Stimulated activated CD8-positive, alpha-beta memory T cell treated with anti-CD3 and anti-CD28 coated beads, Interleukin-7, amount 100 ng/mL, for 4 hours (primary cell): Measurements from ENCODE around the gene DIMT1.

Source experiments
- DNase-seq, 2 donors: peaks; one replicate each; pipeline ENCODE4 v3.0.0-alpha.2; 2020; ENCODE audit warnings: low read depth in 2 of 2

Gene DIMT1

DNA sequence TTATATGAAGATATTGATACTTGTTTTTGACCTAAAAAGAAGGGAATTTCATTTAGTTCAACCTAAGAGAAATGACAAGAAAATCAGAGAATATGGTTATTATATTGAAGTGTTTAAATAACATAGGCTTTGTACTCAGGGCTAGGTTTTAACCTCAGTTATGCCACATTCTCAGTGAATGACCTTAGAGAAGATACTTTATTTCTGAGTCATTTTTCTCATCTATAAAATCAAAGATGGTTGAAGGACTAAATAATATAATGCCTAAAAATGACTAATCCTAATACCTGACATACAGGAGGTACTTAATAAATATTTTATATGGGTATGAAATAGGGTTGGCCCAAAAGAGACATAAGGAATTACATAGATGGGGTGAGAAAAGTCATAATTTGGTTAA lies 32.3 kb downstream of the DIMT1 start:
- DNase-seq, result no peak

DNA sequence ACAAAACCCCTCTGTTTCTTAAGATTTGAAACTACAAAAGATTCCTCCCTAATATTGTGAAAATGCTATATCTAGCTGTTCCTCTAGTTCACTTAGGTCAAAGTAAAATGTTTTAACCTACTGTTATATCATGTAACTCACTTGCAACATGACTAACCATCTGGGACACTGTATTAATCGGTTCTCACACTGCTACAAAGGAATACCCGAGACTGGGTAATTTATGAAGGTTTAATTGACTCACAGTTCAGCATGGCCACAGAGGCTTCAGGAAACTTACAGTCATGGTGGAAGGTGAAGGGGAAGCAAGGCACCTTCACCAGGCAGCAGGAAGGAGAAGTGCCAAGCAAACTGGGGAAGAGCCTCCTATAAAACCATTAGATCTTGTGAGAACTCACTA lies 34.7 kb downstream of the DIMT1 start:
- DNase-seq, result no peak

DNA sequence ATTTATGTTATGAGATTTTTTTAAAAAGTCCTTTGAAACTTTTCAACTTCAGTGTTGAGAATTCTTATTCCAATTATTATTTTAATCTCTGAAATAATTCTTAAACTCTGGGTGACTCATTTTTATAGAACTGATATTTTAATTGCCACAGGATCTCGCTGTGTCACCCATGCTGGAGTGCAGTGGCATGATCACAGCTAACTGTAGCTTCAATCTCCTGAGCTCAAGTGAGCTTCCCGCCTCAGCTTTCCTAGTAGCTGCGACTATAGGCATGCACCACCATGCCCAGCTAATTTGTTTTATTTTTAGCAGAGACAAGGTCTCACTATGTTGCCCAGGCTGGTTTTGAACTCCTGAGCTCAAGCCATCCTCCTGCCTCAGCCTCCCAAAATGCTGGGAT lies 41.0 kb downstream of the DIMT1 start:
- DNase-seq, result no peak

DNA sequence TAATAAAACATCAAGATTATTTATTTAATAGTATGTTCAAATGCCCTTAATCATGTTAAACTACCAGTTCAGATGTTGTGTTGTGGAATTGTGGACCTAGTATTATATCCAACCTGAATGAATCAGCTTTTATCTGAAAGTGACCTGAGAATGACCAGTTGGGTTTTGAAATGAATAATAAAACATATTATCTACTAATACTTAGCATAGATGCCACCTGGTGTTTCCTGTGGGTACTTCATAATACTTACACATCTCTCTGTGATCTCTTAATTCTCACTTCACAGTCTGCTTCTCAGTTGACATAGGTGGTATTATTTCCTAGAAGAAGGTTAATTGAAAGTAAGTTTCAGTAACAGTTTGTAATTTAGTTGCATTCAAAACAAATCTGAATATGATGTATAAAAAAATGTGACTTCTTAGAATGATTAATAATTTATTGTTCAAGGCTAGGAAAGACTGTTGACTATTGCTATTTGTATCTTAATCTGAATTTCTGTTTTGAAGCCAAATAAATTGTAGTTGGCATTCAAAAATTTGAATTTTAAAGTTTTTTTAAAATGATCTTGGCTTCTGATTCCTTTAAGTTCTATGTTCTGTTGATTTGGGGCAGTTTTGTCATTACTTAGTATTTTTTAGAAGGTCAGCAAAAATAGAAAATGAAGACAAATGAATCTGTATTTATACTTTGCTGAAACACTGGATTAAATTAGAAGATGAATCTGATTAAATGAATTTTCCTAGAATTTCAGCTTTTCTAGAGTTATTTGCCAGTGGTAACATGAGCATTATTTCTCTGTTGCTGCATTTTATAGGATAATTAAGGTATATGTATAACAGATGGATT lies 49.5 kb downstream of the DIMT1 start:
- DNase-seq, result no peak

DNA sequence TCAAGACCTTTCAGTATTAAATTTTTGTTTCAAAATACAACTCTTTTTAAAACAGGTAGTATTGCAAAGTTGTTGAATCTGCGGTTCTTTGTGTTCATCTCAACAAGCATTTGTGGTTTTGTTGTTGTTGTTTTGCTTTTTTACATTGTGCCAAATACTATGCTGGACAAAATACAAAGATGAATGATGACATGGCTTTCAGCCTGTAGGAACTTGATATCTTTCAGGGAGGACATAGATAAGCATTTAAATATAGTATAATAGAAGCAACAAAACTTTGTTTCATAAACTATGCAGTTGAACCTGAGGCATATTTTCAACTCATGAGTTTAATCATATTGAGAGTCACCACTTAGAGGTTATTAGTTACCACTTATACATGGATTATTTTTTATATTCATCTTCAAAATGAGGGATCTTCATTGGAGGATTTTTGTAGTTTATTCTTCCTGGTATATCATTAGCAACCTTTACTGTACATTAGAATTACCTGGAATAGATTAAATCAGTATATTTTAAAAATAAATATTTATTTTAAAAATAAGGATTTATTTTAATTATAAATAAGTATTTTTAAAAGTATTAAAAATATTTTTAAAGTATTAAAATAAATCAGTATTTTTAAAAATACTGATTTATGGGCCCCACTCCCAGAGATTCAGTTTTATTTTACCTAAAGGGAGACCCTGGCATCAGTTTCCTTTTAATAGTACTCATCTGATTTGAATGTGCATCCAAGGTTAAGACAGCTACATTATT lies 54.8 kb downstream of the DIMT1 start:
- no peak for DNase-seq

DNA sequence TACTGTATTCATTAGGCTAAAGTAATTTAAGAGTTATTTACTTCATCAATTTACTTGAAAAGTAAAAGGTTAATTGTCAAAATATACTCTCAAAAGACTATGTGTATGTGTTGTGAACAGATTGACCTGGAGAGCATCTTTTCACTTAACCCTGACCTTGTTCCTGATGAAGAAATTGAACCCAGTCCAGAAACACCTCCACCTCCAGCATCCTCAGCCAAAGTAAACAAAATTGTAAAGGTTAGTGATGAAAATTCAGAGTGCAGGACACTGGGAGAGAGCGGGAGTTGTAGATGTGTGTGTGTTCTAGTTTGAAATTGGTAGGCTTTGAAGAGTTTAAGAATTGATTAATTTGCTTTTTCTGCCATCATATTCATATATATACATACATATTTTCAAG lies 55.8 kb downstream of the DIMT1 start:
- DNase-seq, result no peak

DNA sequence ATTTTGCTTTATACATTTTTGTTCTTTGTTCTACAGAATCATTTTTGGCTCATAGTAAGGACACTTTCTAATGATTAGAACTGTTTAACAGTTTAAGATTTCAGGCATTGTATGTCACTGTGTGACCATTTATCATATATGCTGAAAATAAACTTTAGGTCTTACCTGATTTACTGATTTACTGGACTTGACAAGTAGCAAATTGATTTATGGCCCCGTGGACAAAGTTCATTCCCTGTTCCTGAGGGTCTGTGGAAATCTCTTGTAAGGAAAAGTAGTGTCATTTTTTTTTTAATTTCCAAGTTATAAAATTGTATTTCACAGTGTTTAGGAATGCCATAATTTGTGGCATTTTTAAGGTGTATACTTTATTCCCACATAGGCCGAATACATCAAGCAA lies 57.0 kb downstream of the DIMT1 start:
- DNase-seq, result no peak

DNA sequence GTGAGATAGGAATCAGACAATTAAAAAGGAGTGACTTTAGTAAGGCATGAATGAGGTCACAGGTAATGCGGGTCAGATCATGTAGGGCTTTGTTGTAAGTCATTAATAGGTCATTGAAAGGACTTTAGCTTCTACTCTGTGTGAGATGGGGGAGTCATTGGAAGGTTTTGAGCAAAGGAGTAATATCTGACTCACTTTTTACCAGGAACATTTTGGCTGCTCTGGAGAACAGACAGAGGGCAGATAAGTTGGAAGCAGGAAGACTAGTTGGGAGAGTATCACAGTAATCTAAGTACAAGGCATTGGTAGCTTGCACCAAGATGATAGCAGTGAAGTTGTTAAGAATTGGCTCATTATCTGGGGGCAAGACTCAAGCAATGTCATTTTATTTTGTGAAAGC lies 60.3 kb downstream of the DIMT1 start:
- no peak for DNase-seq

DNA sequence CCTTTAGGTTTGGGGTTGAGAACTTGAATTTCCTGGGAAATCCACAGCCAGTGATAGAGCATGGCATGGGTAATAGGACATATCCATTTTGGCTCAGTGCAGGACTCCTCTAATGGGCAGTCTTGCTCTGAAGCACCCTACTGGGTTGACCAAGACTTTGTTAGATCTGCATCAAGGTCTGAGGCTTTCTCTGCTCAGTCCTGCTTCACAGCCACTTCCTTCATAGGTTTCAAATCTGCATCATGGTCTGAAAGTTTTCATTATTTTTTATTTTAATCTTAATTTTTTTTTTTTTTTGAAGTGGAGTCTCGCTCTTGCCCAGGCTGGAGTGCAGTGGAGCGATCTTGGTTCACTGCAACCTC lies 61.2 kb downstream of the DIMT1 start:
- no peak for DNase-seq

DNA sequence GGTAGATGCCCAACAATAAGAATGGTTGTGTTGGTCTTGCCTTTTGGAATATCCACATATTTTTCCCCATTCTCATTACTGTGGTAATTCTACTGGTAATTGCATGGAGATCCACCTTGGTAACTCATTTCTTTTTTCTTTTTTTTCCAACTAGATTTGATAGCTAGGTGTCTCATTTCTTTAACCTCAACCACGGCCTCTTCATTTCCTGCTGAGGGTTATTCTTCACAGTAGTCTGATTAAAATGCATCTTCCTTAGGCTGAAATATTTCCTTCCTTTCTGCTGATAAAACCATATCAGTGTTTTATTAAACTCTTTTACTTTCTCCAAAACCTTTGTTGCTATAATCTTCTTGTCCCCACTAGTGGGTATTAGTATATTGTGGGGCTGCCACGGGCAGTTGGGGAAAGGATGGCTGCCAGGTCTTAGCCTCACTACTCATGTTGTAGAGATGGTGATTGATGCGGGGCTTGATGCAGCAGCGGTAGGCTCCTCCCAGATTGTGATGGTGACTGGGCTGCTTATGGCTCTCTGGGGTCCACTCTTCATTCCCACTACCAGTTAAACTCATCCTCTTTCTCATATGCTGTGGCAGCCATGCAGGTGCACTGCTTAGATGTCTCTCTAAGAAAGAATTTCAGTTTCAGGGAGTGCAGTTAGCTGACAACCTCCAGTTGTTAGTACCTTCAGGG lies 61.8 kb downstream of the DIMT1 start:
- no peak for DNase-seq

DNA sequence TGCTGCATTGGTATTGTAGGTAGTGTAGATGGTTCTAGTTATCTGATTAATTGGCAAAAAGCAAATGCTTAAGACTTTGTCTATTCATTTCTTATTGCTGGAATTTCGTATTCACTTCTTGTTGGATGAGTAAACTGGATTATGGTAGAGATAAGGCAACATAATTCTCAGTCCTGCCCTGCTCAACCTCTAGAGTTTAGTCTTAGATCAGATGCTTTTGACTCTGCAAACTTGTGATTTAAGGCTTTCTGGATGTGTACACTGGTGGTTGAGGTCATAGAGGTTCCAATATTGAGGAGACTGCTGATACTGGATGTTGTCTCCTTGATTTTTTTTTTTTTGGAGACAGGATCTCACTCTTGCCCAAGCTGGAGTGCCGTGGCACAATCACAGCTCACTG lies 62.7 kb downstream of the DIMT1 start:
- no peak for DNase-seq

DNA sequence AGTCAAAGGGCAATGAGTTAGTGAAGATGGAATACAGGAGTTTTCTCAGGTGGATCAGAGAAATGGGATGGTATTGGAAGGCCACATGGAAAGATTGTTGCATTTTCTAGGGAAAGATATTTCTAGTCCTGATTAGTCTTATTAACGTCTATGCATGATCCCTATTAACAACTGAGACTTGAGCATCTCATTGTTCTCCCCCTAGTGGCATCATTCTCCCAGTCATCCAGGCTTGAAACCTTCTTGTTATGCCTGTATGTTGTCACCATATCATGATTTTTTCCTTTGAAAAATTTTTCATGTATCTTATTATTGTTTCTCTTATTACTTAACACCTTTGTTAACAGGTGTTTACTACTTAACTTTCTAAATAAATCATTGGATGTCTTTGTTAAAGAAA lies 63.3 kb downstream of the DIMT1 start:
- no peak for DNase-seq
